ENCODE results near the gene TEX2.

- no peak for TF ChIP-seq RBAK (CRISPR knock-in tag; IDR thresholded peaks at IDR 0.05)
- TF ChIP-seq CBX1 (IDR thresholded peaks at IDR 0.05; ENCODE audit: low read depth): no peak
- no peak for TF ChIP-seq FOXK1 (CRISPR knock-in tag; IDR thresholded peaks at IDR 0.05; ENCODE audit: borderline replicate concordance, low read depth)
- no peak; the same call in 1 of the 2 replicates for TF ChIP-seq ZNF772 (CRISPR knock-in tag; IDR thresholded peaks at IDR 0.05)
- no peak for TF ChIP-seq FOXM1 (CRISPR knock-in tag; IDR thresholded peaks at IDR 0.05)
- TF ChIP-seq POLR2A (IDR thresholded peaks at IDR 0.05; ENCODE audit: insufficient read depth in 1 of 2, low read depth in 2 of 2, low read length in 2 of 2): no peak
These were observed 107.9 kb downstream of the TEX2 start for GRCh38 chr17:64155129-64155528.

Data from HepG2 (cell line).